ENCODE measurements around the gene SORL1. TPM values are rescaled to one million over a fixed set of nuclear protein-coding genes. Genes with fewer than 3 reads are reported as not detected.

The SORL1 gene
- total and polyA plus RNA-seq, 9 of the 15 experiments (the other 6 are each of a cell fraction or from before 2014, with no cell fraction given): 0.01 to 0.66 TPM; not detected in 7

DNA sequence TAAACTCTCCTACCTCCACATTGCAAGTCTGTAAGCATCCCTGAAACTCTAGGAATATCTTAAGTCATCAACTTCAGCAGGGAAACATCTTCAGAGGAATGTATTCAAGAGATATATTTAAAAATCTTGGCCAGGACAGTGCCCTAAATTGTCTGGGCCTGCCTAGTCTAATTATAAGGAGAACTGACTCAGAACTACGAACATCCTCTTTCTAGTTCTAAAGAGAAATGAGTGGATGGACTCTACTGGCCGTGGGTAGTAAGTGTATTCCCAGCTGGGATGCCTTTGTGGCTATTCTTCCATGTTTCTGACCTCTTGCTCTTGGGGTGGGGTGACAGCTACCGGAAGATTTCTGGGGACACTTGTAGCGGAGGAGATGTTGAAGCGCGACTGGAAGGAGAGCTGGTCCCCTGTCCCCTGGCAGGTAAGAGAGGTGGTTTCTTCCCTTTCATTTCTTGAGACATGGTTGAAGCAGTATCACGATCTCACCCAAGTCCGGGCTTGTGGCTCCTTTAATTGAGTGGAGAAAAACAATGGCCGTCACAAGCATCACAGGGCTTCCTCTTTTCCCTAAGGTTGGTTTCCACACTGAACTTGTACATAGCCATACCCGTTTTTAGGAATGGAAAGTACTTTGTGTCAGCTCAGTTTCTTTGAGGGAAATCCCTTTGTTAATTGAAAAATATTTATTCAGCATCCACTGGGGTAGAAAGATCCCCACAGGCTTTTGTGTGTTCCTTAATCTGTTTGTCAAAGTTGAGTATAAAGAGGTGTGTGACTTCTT lies 98.3 kb downstream of the SORL1 start:
- BruUV-seq (replicated peaks): no TSS peak
- Histone ChIP-seq H3K4me3 (no peak overlapping the region), H3K9ac (ENCODE audit: insufficient read depth in 1 of 2, low read depth in 2 of 2, low read length in 2 of 2) (no peak overlapping the region), H3K9me3 (replicated peaks; ENCODE audit: control insufficient read depth, insufficient read depth, low read depth, low read length) (no peaks in the 10 kb centered on the region), H3K36me3 (ENCODE audit: control insufficient read depth, insufficient read depth, low read length) (no peaks in the 10 kb centered on the region), H4K20me1 (replicated peaks; ENCODE audit: control insufficient read depth, insufficient read depth, low read length) (no peaks in the 10 kb centered on the region), H3K4me2 (ENCODE audit: insufficient read depth, low read length) (no peak overlapping the region), H3K79me2 (ENCODE audit: control insufficient read depth, insufficient read depth, low read length) (no peaks in the 10 kb centered on the region), H2AFZ (ENCODE audit: low read depth, low read length) (no peak overlapping the region), H3K9me1 (ENCODE audit: control insufficient read depth, insufficient read depth, low read length) (no peaks in the 10 kb centered on the region), H3K27ac (ENCODE audit: extremely low read depth, low read depth, low read length) (no peak overlapping the region), H3K27me3 (ENCODE audit: control insufficient read depth in 2 of 2, insufficient read depth in 2 of 2, low read length in 2 of 2) (no peaks in the 10 kb centered on the region), H3K4me1 (replicated peaks in 1 of 2; ENCODE audit: control insufficient read depth in 2 of 2, insufficient read depth in 2 of 2, low read length in 2 of 2) (no peaks in the 10 kb centered on the region)
- ATAC-seq (no peak), DNase-seq (ENCODE audit: extremely low read depth in 1 of 4, low spot score in 3 of 4) (no peak), FAIRE-seq (no peak)
- 1% methylated on average over 10 of the region's 10 CpGs for whole genome bisulfite sequencing (ENCODE audit: insufficient coverage, low coverage, missing lambda C conversion rate)
- TF ChIP-seq MTA2 (IDR thresholded peaks at IDR 0.05; ENCODE audit: low read depth): no peak
- no peak for TF ChIP-seq ZFPM2 (CRISPR knock-in tag; IDR thresholded peaks at IDR 0.05)
- no peak for TF ChIP-seq MAFK (IDR thresholded peaks at IDR 0.05; ENCODE audit: low read length)
- no peak for TF ChIP-seq ZFP36 (IDR thresholded peaks at IDR 0.05; ENCODE audit: low read depth, low read length, partially characterized antibody)
- TF ChIP-seq CBX5 (IDR thresholded peaks at IDR 0.05; ENCODE audit: borderline replicate concordance, low read depth): no peak
- TF ChIP-seq SPI1 (IDR thresholded peaks at IDR 0.05; ENCODE audit: borderline replicate concordance, low read depth, low read length): peak; percentile 45; the same call in 1 of the 2 replicates
- no peak for TF ChIP-seq PYGO2 (tag; IDR thresholded peaks at IDR 0.05)
- ChIA-PET CTCF (ENCODE audit: low intra/inter-chr PET ratio) (no interaction called here), POLR2A (no interaction called here)
- in situ Hi-C loops (cut with MboI) (no loop called here), intact Hi-C loops (cut with micrococcal nuclease) (no loop called here)
